ENCODE data around the gene WNT10A.
A peak's percentile ranks its signal among the peaks of the same experiment; 100 is the strongest.

Gene WNT10A

DNA sequence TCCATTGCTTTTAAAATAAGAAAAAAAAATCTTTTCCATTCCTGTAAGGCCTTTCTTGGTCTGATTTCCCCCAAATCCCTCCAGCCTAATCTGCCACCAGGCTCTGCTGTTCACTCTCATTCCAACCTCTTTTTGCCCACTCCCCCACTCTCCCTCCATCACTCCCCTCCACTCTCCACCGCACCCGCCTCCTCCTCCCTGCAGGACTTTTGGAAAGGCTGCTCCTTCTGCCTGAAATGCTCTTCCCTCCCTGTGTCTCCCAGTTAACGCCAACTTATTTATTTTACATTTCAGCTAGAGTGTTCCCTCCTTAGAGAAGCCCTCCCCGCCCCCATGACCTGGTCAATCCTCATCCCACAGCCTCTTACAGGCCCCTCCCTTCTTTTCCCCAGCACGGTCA, 25.8 kb upstream of the WNT10A start:
- no peak for TF ChIP-seq GATA2 (IDR thresholded peaks at IDR 0.05; ENCODE audit: low read depth, low read length)
- no peak for TF ChIP-seq GATA3 (IDR thresholded peaks at IDR 0.05; ENCODE audit: low read depth, low read length)

- TF ChIP-seq GATA2 (IDR thresholded peaks at IDR 0.05; ENCODE audit: low read depth, low read length) (no peak), GATA3 (IDR thresholded peaks at IDR 0.05; ENCODE audit: low read depth, low read length) (no peak)
Measured at GRCh38 chr2:218855305-218856166, 25.1 kb upstream of the WNT10A start.

GRCh38 chr2:218856167-218856895, 24.3 kb upstream of the WNT10A start:
- TF ChIP-seq GATA3 (IDR thresholded peaks at IDR 0.05; ENCODE audit: low read depth, low read length) (no peak; the same call in 1 of the 2 replicates), GATA2 (IDR thresholded peaks at IDR 0.05; ENCODE audit: low read depth, low read length) (peak; percentile 97)

- no peak for TF ChIP-seq GATA3 (IDR thresholded peaks at IDR 0.05; ENCODE audit: low read depth, low read length)
- TF ChIP-seq GATA2 (IDR thresholded peaks at IDR 0.05; ENCODE audit: low read depth, low read length): no peak
Measured at GRCh38 chr2:218856896-218857243, 23.8 kb upstream of the WNT10A start.

- TF ChIP-seq GATA3 (IDR thresholded peaks at IDR 0.05; ENCODE audit: low read depth, low read length): no peak
- TF ChIP-seq GATA2 (IDR thresholded peaks at IDR 0.05; ENCODE audit: low read depth, low read length): no peak
Measured at GRCh38 chr2:218857371-218858137, 23.1 kb upstream of the WNT10A start.

- TF ChIP-seq GATA2 (IDR thresholded peaks at IDR 0.05; ENCODE audit: low read depth, low read length) (no peak), GATA3 (IDR thresholded peaks at IDR 0.05; ENCODE audit: low read depth, low read length) (no peak)
Measured at GRCh38 chr2:218858138-218858445, 22.6 kb upstream of the WNT10A start.

DNA sequence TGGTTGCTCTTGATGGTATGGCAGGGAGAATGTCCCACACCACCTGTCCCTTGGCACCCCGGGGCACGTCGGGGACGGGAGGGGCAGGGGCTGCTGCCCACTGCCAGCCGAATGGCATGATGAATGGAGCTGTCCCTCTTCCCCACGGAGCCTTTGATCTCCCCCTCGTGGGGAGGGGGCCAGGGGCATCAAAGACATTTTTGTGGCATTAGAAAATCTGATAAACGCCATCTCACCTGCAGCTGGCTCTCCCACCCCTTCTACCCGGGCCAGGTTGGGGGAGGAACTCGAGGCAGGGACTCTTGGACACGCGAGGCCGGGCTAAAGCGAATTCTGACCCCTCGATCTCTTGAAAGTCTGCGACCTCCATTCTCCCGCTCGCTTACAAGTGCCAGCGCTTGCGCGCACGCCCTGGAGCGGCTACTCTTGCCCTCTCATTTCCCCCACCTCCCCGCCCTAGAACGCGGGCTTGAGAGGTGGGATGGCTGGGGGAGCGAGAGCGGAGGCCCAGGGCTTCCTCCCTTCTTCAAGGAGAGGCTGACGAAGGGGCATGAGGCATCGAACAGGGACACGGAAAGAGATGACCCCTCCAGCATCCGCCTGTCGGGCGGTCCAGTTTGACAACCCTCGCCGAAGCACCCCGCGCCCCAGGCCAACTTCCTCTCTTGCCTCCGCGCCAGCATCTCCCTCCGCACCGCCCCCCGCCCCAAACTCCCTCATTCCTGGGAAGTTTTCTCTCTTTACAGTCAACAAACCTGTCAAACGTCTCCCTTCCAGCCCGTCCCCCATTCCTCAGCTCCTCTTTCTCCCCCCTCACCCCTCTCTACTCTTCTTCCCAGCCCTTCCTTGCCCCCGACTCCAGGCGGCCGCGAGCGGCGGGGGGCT, 21.7 kb upstream of the WNT10A start:
- no peak for TF ChIP-seq GATA2 (IDR thresholded peaks at IDR 0.05; ENCODE audit: low read depth, low read length)
- TF ChIP-seq GATA3 (IDR thresholded peaks at IDR 0.05; ENCODE audit: low read depth, low read length): no peak

DNA sequence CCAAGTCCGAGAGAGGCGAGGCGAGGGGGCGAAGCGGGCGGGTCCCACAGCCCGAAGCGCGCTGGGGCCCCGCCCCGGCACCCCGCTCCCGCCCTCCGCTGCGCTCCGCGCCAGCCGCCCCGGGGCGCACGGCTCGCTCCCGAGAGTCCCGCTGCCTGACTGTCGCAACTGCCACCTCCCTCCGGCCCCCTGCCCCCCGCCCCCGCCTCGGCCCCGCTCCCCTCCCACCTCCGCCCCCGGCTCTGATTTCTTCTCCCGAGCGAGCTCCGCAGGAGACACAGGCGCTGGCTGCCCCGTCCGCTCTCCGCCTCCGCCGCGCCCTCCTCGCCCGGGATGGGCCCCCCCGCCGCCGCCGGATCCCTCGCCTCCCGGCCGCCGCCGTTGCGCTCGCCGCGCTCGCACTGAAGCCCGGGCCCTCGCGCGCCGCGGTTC, 21.1 kb upstream of the WNT10A start, which contains the start of gene WNT6:
TSS of gene WNT6 (plus strand) at position 250 of the 432 bp plus-strand sequence. CDS start 233 bp downstream, outside the sequence.
- TF ChIP-seq GATA3 (IDR thresholded peaks at IDR 0.05; ENCODE audit: low read depth, low read length) (no peak), GATA2 (IDR thresholded peaks at IDR 0.05; ENCODE audit: low read depth, low read length) (no peak)

- TF ChIP-seq GATA2 (IDR thresholded peaks at IDR 0.05; ENCODE audit: low read depth, low read length) (no peak), GATA3 (IDR thresholded peaks at IDR 0.05; ENCODE audit: low read depth, low read length) (no peak)
Measured at GRCh38 chr2:218859988-218860831, 20.4 kb upstream of the WNT10A start.

DNA sequence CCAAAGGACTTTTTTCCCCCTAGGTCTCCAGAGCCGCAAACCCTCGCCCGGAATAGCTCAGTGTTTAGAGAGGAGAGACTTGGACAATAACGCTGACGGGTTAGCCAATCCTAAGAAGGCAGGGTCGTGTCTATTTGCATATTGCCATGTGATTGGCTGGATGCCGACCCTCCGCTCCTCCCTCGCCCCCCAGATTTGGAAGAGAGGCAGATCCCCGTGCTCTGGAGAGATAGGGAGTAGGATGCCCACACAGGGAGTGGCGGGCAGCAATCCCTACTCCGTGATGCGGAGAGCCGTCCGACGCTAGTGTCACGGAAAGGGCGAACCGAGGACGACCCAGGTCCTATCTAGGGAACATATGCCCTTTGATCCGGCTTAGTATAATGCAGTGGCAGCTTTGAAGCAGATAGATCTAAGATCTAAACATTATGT, 19.7 kb upstream of the WNT10A start:
- TF ChIP-seq GATA3 (IDR thresholded peaks at IDR 0.05; ENCODE audit: low read depth, low read length): no peak
- TF ChIP-seq GATA2 (IDR thresholded peaks at IDR 0.05; ENCODE audit: low read depth, low read length): peak; percentile 36; the same call in 1 of the 2 replicates

DNA sequence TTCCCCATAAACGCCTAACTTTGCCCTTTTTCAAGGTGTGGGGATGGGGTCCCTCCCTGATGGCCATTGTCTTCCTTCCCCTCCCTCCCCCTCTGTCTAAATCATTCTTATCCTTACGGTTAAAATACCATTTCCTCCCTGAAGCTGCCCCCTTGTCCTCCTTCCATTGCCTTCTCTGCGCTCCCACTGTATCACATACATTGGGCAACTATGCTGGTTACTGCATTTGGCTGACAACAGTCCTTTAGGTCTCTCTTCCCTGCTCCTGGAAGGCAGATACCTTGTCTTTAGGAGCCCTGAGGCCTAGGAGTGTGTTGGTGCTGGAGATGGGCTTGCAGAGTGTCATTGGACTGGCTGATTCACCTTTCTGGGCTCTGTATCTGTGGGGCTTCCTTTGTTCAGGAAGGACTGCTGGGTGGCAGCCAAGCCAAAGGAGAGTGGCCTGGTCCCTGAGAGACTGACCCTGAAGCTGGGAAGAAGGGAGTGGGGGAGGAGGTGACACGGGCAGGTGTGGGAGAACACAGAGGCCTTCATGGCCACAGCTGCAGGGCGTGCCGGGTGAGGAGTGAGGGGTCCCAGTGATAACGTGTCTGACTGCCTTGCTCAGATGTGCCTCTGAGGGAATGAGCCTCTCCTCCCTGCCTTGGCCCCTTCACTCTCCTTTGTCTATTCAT, 18.9 kb upstream of the WNT10A start:
- no peak for TF ChIP-seq GATA2 (IDR thresholded peaks at IDR 0.05; ENCODE audit: low read depth, low read length)

GRCh38 chr2:218863021-218863520, 17.6 kb upstream of the WNT10A start:
- TF ChIP-seq GATA3 (IDR thresholded peaks at IDR 0.05; ENCODE audit: low read depth, low read length): no peak
- no peak for TF ChIP-seq GATA2 (IDR thresholded peaks at IDR 0.05; ENCODE audit: low read depth, low read length)

All from SH-SY5Y (cell line).